Stimulated activated memory B cell treated with anti-CD40 and anti-IgM and Interleukin-4, amounts not matched to agents 10 μg/mL and 1 μg/mL and 100 μg/mL, for 72 hours (primary cell): ENCODE data around the gene TMEM59L.

Source experiments
- ATAC-seq: fragments of 150-1000 bp; cut with Tn5 transposase; 2 replicates; pipeline ENCODE4 v1.10.0; 2021
- H3K27ac Mint-ChIP-seq: one replicate; pipeline ENCODE4 v1.8.0; 2022; ENCODE audit warnings: mild to moderate bottlenecking, mixed read lengths
- H3K27me3 Mint-ChIP-seq: one replicate; pipeline ENCODE4 v1.8.0; 2022; ENCODE audit warnings: mixed read lengths
- H3K36me3 Mint-ChIP-seq: one replicate; pipeline ENCODE4 v1.8.0; 2022; ENCODE audit warnings: mixed read lengths
- H3K4me1 Mint-ChIP-seq: one replicate; pipeline ENCODE4 v1.8.0; 2022; ENCODE audit warnings: mixed read lengths
- H3K4me3 Mint-ChIP-seq: one replicate; pipeline ENCODE4 v1.8.0; 2022; ENCODE audit warnings: mild to moderate bottlenecking, moderate library complexity, mixed read lengths
- H3K9me3 Mint-ChIP-seq: one replicate; pipeline ENCODE4 v1.8.0; 2022; ENCODE audit warnings: mixed read lengths

Gene TMEM59L

DNA sequence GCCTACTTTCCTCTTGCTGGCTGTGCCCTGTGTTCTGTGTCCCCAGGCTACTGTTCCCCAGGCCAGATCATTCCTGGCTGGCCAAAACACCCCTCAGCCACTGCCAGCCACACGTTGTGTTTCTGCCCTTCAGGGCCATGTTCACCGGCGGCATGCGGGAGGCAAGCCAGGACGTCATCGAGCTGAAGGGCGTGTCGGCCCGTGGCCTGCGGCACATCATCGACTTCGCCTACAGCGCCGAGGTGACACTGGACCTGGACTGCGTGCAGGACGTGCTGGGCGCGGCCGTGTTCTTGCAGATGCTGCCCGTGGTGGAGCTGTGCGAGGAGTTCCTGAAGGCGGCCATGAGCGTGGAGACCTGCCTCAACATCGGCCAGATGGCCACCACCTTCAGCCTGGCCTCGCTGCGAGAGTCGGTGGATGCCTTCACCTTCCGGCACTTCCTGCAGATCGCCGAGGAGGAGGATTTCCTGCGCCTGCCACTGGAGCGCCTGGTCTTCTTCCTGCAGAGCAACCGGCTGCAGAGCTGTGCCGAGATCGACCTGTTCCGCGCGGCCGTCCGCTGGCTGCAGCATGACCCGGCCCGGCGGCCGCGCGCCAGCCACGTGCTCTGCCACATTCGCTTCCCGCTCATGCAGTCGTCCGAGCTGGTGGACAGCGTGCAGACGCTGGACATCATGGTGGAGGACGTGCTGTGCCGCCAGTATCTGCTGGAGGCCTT, 55.0 kb downstream of the TMEM59L start:
- peaks cover 20% of the 10 kb centered on the region for H3K36me3 Mint-ChIP-seq
- no peaks in the 10 kb centered on the region for H3K9me3 Mint-ChIP-seq
- H3K27ac Mint-ChIP-seq = no peak overlapping the region
- H3K4me1 Mint-ChIP-seq = peaks cover 5% of the 10 kb centered on the region
- ATAC-seq = no peak
- H3K4me3 Mint-ChIP-seq = no peak overlapping the region
- no peaks in the 10 kb centered on the region for H3K27me3 Mint-ChIP-seq

DNA sequence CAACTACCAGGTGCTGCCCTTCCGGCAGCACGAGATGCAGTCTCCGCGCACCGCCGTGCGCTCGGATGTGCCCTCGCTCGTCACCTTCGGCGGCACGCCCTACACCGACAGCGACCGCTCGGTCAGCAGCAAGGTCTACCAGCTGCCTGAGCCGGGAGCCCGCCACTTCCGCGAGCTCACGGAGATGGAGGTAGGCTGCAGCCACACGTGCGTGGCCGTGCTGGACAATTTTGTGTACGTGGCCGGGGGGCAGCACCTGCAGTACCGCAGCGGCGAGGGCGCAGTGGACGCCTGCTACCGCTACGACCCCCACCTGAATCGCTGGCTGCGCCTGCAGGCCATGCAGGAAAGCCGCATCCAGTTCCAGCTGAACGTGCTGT, 55.6 kb downstream of the TMEM59L start:
- Mint-ChIP-seq H3K36me3 (peaks cover 20% of the 10 kb centered on the region), H3K4me1 (peaks cover 3% of the 10 kb centered on the region), H3K27ac (no peak overlapping the region), H3K9me3 (no peaks in the 10 kb centered on the region), H3K27me3 (no peaks in the 10 kb centered on the region), H3K4me3 (no peak overlapping the region)
- no peak for ATAC-seq

DNA sequence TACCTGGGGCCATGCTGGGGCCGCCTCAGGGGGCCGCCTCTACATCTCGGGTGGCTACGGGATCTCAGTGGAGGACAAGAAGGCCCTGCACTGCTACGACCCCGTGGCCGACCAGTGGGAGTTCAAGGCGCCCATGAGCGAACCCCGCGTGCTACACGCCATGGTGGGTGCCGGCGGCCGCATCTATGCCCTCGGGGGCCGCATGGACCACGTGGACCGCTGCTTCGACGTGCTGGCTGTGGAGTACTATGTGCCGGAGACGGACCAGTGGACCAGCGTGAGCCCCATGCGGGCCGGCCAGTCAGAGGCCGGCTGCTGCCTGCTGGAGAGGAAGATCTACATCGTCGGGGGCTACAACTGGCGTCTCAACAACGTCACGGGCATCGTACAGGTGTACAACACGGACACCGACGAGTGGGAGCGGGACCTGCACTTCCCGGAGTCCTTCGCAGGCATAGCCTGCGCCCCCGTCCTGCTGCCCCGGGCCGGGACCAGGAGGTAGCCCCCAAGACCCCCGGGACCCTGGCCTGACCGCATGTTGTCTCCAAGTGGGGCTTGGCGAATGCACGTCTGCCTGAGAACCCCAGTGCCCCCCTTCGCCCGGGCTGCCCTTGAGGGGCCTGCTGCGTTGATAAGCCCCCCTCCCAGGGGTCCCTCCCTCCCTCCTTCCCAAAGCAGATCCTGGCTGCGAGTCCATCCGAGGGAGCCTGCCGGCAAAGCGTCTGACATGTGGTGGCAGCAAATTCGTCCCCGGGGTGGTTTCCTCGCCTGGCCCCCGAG, 56.3 kb downstream of the TMEM59L start:
- H3K27ac Mint-ChIP-seq = no peak overlapping the region
- ATAC-seq = no peak
- no peaks in the 10 kb centered on the region for H3K4me1 Mint-ChIP-seq
- no peaks in the 10 kb centered on the region for H3K27me3 Mint-ChIP-seq
- no peak overlapping the region for H3K4me3 Mint-ChIP-seq
- no peaks in the 10 kb centered on the region for H3K9me3 Mint-ChIP-seq
- H3K36me3 Mint-ChIP-seq = peaks cover 20% of the 10 kb centered on the region

DNA sequence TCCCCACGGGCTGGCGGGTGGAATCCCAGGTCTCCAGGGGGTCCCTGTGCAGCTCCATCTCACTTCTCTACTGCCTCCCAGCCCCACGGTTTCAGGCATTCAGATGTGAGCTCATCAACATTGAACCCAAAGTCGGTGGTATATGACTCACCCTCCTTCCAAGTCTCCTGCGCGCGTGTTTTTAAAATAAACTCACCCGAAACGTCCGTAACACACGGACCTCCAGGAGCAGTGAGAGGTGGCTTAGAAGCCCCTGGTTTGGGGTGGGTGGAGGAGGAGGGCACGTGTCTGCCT, 56.8 kb downstream of the TMEM59L start:
- no peak for ATAC-seq
- no peak overlapping the region for H3K4me3 Mint-ChIP-seq
- no peak overlapping the region for H3K27ac Mint-ChIP-seq
- no peaks in the 10 kb centered on the region for H3K4me1 Mint-ChIP-seq
- no peaks in the 10 kb centered on the region for H3K9me3 Mint-ChIP-seq
- H3K36me3 Mint-ChIP-seq = peaks cover 20% of the 10 kb centered on the region
- H3K27me3 Mint-ChIP-seq = no peaks in the 10 kb centered on the region

DNA sequence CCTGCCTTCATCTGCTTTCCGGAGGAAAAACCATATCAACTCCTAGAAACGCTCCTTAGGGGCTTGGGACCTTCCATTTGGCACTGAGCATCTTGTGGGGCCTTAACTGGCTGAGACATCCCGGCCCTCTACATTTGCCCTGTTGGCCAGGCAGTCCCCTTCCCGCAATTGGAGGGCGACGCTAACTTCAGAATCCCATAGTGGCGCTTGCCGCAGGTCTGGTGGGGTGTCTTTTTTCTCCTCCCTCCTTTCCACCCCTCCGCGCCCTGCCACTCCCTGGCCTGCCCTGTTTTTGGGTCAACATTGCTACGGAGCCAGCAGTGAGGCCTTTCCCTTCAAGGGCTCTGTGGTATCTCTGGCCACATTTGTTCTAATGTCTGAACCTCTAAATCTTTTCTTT, 57.2 kb downstream of the TMEM59L start:
- H3K4me1 Mint-ChIP-seq = no peaks in the 10 kb centered on the region
- ATAC-seq = no peak
- H3K4me3 Mint-ChIP-seq = no peak overlapping the region
- H3K36me3 Mint-ChIP-seq = peaks cover 20% of the 10 kb centered on the region
- H3K27ac Mint-ChIP-seq = no peak overlapping the region
- H3K9me3 Mint-ChIP-seq = no peaks in the 10 kb centered on the region
- no peaks in the 10 kb centered on the region for H3K27me3 Mint-ChIP-seq

DNA sequence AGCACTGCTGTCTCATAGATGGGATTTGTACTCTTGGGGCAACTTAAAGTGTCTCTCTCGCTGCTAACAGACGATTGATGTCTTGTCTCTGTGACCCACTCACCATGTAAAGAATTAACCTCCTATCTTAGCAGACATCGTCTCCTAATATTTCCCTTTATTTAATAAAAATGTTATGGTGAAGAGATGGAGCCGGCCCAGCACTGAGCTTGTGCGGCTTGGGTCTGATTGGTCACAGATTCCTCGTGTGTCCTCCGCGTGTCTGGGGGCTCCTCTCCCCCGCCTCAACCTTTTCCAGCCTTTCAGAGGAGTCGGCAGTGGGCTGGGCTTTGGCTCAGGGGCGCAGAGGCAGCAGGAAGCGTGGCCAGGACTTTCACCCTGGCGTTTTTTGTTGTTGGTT, 57.6 kb downstream of the TMEM59L start:
- no peak for ATAC-seq
- no peak overlapping the region for H3K27ac Mint-ChIP-seq

More for the DNA sequence above, 57.6 kb downstream of the TMEM59L start:
- H3K27me3 Mint-ChIP-seq = no peaks in the 10 kb centered on the region
- H3K4me3 Mint-ChIP-seq = no peak overlapping the region
- H3K36me3 Mint-ChIP-seq = peaks cover 20% of the 10 kb centered on the region
- H3K4me1 Mint-ChIP-seq = no peaks in the 10 kb centered on the region
- no peaks in the 10 kb centered on the region for H3K9me3 Mint-ChIP-seq
